ENCODE data around the gene ELOVL5.

ELOVL5 gene

DNA sequence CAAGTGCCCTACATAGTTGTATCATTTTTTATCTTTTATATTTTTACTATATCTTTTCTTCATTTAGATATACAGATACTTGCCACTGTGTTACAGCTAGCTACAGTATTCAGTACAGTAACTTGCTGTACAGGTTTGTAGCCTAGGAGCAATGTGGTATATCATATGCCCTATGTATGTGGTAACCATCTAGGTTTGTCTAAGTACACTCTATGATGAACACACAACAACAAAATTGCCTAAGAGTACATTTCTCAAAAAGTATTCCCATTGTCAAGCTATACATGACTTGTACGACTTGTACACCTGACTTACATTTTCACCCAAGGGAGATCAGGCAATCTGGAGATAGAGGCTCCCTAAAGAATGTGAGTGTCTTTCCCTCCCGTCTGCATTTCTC lies 8.2 kb downstream of the ELOVL5 start:
- no peak overlapping the region for H3K27ac ChIP-seq (ENCODE audit: low read length)
- no peaks in the 10 kb centered on the region for H3K9me3 ChIP-seq (ENCODE audit: insufficient read depth, low read depth, low read length)
- H3K4me1 ChIP-seq (ENCODE audit: insufficient read depth, low read length): peaks cover 17% of the 10 kb centered on the region; the same call in 1 of the 2 replicates
- H3K9ac ChIP-seq (ENCODE audit: low read depth, low read length): no peak overlapping the region
- H3K27me3 ChIP-seq (ENCODE audit: insufficient read depth, low read length): no peaks in the 10 kb centered on the region
- no peak overlapping the region for H3K4me3 ChIP-seq (ENCODE audit: low read length)
- H3K36me3 ChIP-seq (ENCODE audit: insufficient read depth, low read depth, low read length): peaks cover 22% of the 10 kb centered on the region; the same call in 1 of the 2 replicates

DNA sequence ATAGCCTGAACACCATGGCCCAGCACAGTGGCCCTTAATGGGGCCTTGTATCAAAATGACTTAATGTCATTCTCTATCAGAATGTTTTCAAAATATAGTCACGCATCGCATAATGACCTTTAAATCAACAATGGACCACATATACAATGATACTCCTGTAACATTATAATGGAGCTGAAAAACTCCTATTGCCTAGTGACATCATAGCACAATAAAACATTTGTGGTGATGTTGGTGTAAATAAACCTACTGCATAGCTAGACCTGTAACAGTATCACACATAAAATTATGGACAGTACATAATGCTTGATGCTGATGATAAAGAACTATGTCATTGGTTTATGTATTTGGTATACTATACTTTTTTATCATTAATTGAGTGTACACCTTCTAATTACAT lies 9.3 kb downstream of the ELOVL5 start:
- H3K36me3 ChIP-seq (ENCODE audit: insufficient read depth, low read depth, low read length): peaks cover 15% of the 10 kb centered on the region; the same call in 1 of the 2 replicates
- H3K9me3 ChIP-seq (ENCODE audit: insufficient read depth, low read depth, low read length): no peaks in the 10 kb centered on the region
- H3K9ac ChIP-seq (ENCODE audit: low read depth, low read length): no peak overlapping the region
- no peak overlapping the region for H3K4me3 ChIP-seq (ENCODE audit: low read length)
- H3K27ac ChIP-seq (ENCODE audit: low read length): no peak overlapping the region
- H3K27me3 ChIP-seq (ENCODE audit: insufficient read depth, low read length): no peaks in the 10 kb centered on the region
- peaks cover 23% of the 10 kb centered on the region; the same call in 1 of the 2 replicates for H3K4me1 ChIP-seq (ENCODE audit: insufficient read depth, low read length)

DNA sequence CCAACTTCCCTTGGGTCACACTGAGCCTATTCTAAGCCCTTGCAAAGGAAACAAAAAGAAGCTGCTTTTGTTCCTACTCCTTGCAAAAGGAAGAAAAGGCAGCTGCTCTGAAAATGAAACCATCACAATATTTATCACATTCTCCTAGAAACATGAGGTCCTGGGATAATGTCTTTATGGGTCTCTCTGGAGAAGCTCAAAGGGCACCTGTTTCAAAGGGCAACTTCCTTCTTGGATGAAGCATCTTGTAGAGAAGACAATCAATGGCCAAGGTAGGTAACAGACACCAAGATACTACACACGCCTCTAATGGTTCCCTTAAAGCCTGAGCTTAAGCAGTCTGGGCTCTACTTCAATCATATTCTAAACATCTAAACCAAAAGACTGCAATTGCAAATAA lies 10.4 kb downstream of the ELOVL5 start:
- Histone ChIP-seq H3K36me3 (ENCODE audit: insufficient read depth, low read depth, low read length) (peaks cover 15% of the 10 kb centered on the region; the same call in 1 of the 2 replicates), H3K9me3 (ENCODE audit: insufficient read depth, low read depth, low read length) (no peaks in the 10 kb centered on the region), H3K27ac (ENCODE audit: low read length) (no peak overlapping the region), H3K4me3 (ENCODE audit: low read length) (no peak overlapping the region), H3K27me3 (ENCODE audit: insufficient read depth, low read length) (no peaks in the 10 kb centered on the region), H3K4me1 (ENCODE audit: insufficient read depth, low read length) (peaks cover 18% of the 10 kb centered on the region; the same call in 1 of the 2 replicates), H3K9ac (ENCODE audit: low read depth, low read length) (no peak overlapping the region)

DNA sequence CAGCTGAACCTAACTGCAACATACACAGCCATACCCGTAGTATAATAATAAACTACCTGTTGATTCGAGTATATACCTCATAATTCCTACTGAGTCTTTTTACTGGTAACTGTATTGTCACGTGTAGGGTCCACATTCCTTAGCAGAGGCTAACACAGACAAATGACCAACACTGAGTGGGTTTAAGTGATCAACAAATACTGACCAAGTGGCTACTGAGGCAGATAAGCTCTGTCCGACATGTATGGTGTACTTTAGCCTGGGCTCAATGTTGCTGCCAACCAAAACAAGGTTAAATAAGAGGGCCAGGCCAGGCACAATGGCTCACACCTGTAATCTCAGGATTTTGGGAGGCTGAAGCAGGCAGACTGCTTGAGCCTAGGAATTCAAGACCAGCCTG lies 12.7 kb downstream of the ELOVL5 start:
- Histone ChIP-seq H3K27ac (ENCODE audit: low read length) (no peak overlapping the region), H3K4me1 (ENCODE audit: insufficient read depth, low read length) (peaks cover 15% of the 10 kb centered on the region; the same call in 1 of the 2 replicates), H3K9ac (ENCODE audit: low read depth, low read length) (no peak overlapping the region), H3K27me3 (ENCODE audit: insufficient read depth, low read length) (no peaks in the 10 kb centered on the region), H3K9me3 (ENCODE audit: insufficient read depth, low read depth, low read length) (no peaks in the 10 kb centered on the region), H3K4me3 (ENCODE audit: low read length) (no peak overlapping the region), H3K36me3 (ENCODE audit: insufficient read depth, low read depth, low read length) (peaks cover 15% of the 10 kb centered on the region; the same call in 1 of the 2 replicates)

DNA sequence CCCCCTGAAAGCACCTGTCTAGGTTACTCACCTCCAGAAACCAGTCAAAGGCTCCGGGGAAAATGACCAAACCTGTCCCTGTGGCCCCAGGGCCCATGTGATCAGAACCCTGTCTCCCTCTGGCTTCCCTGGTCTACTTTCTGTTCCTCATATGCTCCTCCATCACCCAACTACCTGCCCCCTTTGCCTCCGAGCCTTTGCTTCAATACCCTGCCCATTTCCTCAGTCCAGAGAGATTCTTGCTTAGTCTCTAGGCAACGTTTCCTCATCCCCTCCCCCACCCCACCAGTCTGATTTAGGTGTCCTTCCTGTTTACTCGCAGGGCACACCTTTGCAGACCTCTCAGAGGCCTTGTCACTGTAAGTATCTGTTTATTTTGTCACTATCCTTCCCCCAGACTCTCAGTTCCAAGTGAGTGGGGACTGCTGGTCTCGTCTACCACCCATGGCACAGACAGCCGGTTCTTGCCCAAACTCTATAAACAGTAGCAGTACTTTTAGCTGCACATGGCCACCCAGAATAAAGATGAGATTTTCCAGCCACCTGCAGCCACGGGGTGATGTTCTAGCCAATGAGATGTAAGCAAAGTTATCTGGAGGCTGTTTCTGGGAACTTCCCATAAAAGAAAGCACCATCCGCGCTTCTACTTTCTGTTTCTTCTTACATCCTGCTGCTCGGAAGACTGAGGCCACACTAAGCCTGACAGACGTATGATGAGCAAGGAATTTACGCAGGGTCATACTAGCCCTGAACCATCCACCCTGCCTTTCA lies 13.3 kb downstream of the ELOVL5 start:
- H3K4me3 ChIP-seq (ENCODE audit: low read length): no peak overlapping the region
- H3K36me3 ChIP-seq (ENCODE audit: insufficient read depth, low read depth, low read length): peaks cover 15% of the 10 kb centered on the region; the same call in 1 of the 2 replicates
- H3K9me3 ChIP-seq (ENCODE audit: insufficient read depth, low read depth, low read length): no peaks in the 10 kb centered on the region
- no peaks in the 10 kb centered on the region for H3K27me3 ChIP-seq (ENCODE audit: insufficient read depth, low read length)
- no peak overlapping the region for H3K27ac ChIP-seq (ENCODE audit: low read length)
- H3K4me1 ChIP-seq (ENCODE audit: insufficient read depth, low read length): peaks cover 15% of the 10 kb centered on the region; the same call in 1 of the 2 replicates
- H3K9ac ChIP-seq (ENCODE audit: low read depth, low read length): no peak overlapping the region

DNA sequence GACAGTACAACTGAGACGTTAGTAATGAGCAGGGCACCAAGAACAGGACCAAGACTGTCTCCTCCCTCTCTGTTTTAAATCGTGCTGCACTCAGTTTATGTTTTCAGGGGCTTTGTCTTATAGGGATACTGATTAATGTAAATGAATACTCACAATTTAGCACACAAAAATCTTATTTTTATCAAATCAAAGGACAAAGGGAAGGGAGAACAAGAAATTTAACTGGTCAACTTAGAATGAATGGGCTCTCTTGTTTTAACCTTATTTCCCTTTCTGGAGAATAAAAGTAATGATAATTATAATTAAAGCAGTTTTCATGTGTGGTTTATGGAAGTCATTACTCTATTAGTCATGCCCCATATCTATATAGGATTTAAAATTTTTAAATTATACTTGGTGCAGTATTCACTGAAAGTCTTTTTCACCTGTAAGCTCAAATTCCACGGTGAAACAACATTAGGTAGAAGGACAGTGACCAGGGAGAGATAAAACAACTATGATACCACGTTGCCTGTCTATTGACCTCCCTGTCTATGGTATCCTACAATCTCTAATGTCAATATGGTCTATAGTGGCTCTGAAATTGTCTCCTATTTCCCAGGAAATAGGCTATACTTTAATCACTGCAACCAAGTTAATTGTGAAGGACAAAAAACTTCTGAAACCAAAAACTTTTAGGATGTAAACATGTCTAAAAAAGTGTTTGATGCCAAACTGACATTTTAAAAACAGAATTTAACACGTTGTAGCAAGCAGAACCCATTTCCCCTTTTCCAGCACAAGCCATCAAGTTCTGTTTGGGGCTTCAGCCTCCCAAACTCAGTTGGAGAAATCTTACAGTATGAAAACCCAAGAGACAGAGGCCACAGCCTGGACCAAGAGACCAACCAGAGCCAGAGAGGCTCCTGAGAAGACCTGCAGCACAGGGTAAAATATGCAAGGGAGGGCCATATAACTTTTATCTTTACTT lies 15.0 kb downstream of the ELOVL5 start:
- Histone ChIP-seq H3K4me1 (ENCODE audit: insufficient read depth, low read length) (peaks cover 15% of the 10 kb centered on the region; the same call in 1 of the 2 replicates), H3K36me3 (ENCODE audit: insufficient read depth, low read depth, low read length) (peaks cover 15% of the 10 kb centered on the region; the same call in 1 of the 2 replicates), H3K4me3 (ENCODE audit: low read length) (no peak overlapping the region), H3K27me3 (ENCODE audit: insufficient read depth, low read length) (no peaks in the 10 kb centered on the region), H3K9ac (ENCODE audit: low read depth, low read length) (no peak overlapping the region), H3K9me3 (ENCODE audit: insufficient read depth, low read depth, low read length) (no peaks in the 10 kb centered on the region), H3K27ac (ENCODE audit: low read length) (no peak overlapping the region)

DNA sequence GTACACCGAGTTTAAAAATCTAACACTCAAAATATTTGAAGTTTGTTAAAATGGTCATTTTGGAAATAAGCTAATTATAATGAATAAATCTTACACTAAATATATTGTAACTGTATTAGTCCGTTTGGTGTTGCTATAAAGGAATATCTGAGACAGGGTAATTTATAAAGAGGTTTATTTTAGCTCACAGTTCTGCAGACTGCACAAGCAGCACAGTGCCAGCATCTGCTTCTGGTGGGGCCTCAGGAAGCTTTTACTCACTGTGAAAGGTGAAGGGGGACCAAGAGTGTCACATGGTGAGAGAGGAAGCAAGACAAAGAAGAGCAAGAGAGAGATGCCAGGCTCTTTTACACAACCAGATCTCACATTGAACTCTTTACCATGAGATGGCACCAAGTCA lies 17.1 kb downstream of the ELOVL5 start:
- 0 out of 2 replicates have a peak, but pooled peaks cover 2% of the 10 kb centered on the region for H3K36me3 ChIP-seq (ENCODE audit: insufficient read depth, low read depth, low read length)
- no peaks in the 10 kb centered on the region for H3K27me3 ChIP-seq (ENCODE audit: insufficient read depth, low read length)
- H3K27ac ChIP-seq (ENCODE audit: low read length): no peak overlapping the region
- peaks cover 21% of the 10 kb centered on the region; the same call in 1 of the 2 replicates for H3K4me1 ChIP-seq (ENCODE audit: insufficient read depth, low read length)
- H3K9ac ChIP-seq (ENCODE audit: low read depth, low read length): no peak overlapping the region
- no peak overlapping the region for H3K4me3 ChIP-seq (ENCODE audit: low read length)
- no peaks in the 10 kb centered on the region for H3K9me3 ChIP-seq (ENCODE audit: insufficient read depth, low read depth, low read length)

DNA sequence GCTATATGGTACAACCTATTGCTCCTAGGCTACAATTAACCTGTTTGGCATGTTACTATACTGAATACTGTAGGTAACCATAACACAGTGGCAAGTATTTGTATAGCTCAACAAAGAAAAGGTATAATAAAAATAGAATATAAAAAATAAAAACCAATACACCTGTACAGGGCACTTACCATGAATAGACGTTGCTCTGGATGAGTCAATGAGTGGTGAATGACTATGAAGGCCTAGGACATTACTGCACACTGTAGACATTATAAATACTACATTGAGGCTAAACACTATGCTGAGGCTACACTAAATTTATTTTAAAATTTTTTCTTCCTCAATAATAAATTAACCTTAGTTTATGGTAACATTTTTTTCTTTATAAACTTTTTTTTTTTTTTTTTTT lies 18.6 kb downstream of the ELOVL5 start:
- Histone ChIP-seq H3K36me3 (ENCODE audit: insufficient read depth, low read depth, low read length) (no peaks in the 10 kb centered on the region), H3K27me3 (ENCODE audit: insufficient read depth, low read length) (no peaks in the 10 kb centered on the region), H3K4me3 (ENCODE audit: low read length) (no peak overlapping the region), H3K27ac (ENCODE audit: low read length) (no peak overlapping the region), H3K4me1 (ENCODE audit: insufficient read depth, low read length) (peaks cover 12% of the 10 kb centered on the region; the same call in 1 of the 2 replicates), H3K9me3 (ENCODE audit: insufficient read depth, low read depth, low read length) (no peaks in the 10 kb centered on the region), H3K9ac (ENCODE audit: low read depth, low read length) (no peak overlapping the region)

DNA sequence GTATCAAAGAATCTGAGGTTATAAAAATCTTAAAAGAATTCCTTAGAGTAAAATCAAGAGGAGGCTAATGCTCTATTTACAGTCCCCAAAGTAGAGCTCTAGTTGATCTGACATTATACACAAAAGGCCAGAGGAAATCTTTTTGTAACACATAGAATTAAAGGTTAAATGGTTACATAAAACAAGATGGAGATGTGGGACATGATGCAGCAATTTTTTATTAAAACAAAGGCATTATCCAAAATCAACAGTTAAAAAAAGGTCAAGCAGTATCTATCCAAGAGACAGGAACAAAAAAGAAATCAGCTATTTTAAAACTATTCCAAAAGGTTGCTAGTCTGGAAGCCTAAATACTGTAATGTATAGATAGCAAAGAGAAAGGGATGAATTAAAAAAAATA lies 20.4 kb downstream of the ELOVL5 start:
- no peak overlapping the region for H3K9ac ChIP-seq (ENCODE audit: low read depth, low read length)
- no peaks in the 10 kb centered on the region for H3K27me3 ChIP-seq (ENCODE audit: insufficient read depth, low read length)
- H3K4me3 ChIP-seq (ENCODE audit: low read length): no peak overlapping the region
- H3K27ac ChIP-seq (ENCODE audit: low read length): no peak overlapping the region
- H3K4me1 ChIP-seq (ENCODE audit: insufficient read depth, low read length): peaks cover 9% of the 10 kb centered on the region; the same call in 1 of the 2 replicates
- no peaks in the 10 kb centered on the region for H3K9me3 ChIP-seq (ENCODE audit: insufficient read depth, low read depth, low read length)
- H3K36me3 ChIP-seq (ENCODE audit: insufficient read depth, low read depth, low read length): no peaks in the 10 kb centered on the region

DNA sequence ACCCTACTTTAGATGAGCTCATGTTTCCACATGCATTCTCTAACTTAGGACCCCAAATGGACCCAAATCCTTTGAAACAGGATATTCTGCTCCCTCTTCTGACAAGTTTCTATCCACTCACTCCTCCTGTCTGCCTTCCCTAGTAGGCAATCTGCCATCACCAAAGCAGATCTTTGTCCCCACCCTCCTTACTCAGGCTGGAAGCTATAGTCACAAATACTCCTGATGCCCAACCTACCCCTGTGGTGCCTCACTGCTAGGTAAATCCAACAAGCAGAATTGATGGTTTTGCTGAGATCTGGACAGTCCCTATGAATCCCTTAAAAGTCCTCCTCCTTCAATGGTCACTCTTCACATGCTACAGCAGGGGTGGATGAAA lies 21.7 kb downstream of the ELOVL5 start:
- H3K9me3 ChIP-seq (ENCODE audit: insufficient read depth, low read depth, low read length): no peaks in the 10 kb centered on the region
- no peak overlapping the region for H3K27ac ChIP-seq (ENCODE audit: low read length)
- H3K36me3 ChIP-seq (ENCODE audit: insufficient read depth, low read depth, low read length): no peaks in the 10 kb centered on the region
- H3K9ac ChIP-seq (ENCODE audit: low read depth, low read length): no peak overlapping the region
- H3K4me1 ChIP-seq (ENCODE audit: insufficient read depth, low read length): peaks cover 9% of the 10 kb centered on the region; the same call in 1 of the 2 replicates
- no peak overlapping the region for H3K4me3 ChIP-seq (ENCODE audit: low read length)
- H3K27me3 ChIP-seq (ENCODE audit: insufficient read depth, low read length): no peaks in the 10 kb centered on the region

DNA sequence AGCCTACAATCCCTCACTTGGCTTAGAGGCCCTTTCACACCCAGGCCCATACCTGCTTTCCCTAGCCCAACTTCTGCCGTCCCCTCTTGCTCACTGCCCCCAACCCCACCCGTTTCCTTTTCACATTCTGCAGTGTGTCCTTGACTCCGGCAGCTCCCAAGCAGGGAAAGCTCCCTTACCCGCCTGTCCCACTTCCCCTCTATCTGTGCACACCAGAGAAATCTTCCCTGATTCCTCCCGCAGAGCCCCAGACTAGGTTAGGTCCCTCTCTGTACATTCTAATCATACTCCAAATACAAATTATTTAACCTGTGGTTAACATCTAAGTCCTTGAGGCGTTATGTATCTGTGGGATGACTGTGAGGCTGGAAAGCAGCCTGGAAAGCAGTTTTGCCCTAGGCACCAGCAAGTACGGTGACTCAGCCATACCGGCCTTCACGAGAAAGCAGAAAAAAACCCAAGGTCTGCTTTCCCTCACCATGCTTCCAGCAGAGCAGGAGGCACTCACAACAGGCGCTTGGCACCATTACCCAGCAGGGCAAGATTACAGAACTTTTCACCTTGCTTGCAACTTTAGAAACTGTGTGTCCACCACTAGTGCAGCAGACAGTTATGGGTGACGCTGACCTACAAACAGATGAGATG lies 22.3 kb downstream of the ELOVL5 start:
- Histone ChIP-seq H3K4me3 (ENCODE audit: low read length) (no peak overlapping the region), H3K4me1 (ENCODE audit: insufficient read depth, low read length) (peaks cover 9% of the 10 kb centered on the region; the same call in 1 of the 2 replicates), H3K36me3 (ENCODE audit: insufficient read depth, low read depth, low read length) (no peaks in the 10 kb centered on the region), H3K27ac (ENCODE audit: low read length) (no peak overlapping the region), H3K9me3 (ENCODE audit: insufficient read depth, low read depth, low read length) (no peaks in the 10 kb centered on the region), H3K9ac (ENCODE audit: low read depth, low read length) (no peak overlapping the region), H3K27me3 (ENCODE audit: insufficient read depth, low read length) (no peaks in the 10 kb centered on the region)
